ENCODE measurements around the gene STX1B.

DNA sequence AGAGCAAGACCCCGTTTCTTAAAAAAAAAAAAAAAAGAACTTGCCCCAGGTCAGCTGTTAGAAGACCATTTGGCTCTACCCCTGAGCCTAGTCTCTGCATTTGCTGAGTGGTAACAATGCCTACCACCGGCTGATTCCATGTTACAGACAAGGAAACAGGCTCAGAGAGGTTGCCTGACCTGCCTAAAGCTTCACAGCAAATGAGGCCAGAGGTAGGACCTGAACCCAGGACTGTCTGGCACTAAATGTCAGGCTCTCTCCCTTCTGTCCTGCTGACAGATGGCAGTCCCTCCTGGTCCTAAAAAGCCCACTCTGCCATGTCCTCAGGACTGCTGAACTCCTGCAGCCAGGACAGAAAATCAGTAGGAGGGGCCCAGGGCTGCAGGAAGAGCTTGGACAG is 5.8 kb downstream of the STX1B start:
- TF ChIP-seq, protein P1, sequence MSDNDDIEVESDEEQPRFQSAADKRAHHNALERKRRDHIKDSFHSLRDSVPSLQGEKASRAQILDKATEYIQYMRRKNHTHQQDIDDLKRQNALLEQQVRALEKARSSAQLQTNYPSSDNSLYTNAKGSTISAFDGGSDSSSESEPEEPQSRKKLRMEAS (CRISPR knock-in tag; IDR thresholded peaks at IDR 0.05), result no peak
- TF ChIP-seq ZNF317 (CRISPR knock-in tag; IDR thresholded peaks at IDR 0.05; ENCODE audit: borderline replicate concordance, low read depth), result no peak
- TF ChIP-seq, protein P2, sequence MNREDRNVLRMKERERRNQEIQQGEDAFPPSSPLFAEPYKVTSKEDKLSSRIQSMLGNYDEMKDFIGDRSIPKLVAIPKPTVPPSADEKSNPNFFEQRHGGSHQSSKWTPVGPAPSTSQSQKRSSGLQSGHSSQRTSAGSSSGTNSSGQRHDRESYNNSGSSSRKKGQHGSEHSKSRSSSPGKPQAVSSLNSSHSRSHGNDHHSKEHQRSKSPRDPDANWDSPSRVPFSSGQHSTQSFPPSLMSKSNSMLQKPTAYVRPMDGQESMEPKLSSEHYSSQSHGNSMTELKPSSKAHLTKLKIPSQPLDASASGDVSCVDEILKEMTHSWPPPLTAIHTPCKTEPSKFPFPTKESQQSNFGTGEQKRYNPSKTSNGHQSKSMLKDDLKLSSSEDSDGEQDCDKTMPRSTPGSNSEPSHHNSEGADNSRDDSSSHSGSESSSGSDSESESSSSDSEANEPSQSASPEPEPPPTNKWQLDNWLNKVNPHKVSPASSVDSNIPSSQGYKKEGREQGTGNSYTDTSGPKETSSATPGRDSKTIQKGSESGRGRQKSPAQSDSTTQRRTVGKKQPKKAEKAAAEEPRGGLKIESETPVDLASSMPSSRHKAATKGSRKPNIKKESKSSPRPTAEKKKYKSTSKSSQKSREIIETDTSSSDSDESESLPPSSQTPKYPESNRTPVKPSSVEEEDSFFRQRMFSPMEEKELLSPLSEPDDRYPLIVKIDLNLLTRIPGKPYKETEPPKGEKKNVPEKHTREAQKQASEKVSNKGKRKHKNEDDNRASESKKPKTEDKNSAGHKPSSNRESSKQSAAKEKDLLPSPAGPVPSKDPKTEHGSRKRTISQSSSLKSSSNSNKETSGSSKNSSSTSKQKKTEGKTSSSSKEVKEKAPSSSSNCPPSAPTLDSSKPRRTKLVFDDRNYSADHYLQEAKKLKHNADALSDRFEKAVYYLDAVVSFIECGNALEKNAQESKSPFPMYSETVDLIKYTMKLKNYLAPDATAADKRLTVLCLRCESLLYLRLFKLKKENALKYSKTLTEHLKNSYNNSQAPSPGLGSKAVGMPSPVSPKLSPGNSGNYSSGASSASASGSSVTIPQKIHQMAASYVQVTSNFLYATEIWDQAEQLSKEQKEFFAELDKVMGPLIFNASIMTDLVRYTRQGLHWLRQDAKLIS (CRISPR knock-in tag; IDR thresholded peaks at IDR 0.05; ENCODE audit: borderline replicate concordance), result no peak
- no peak for TF ChIP-seq TEAD4 (CRISPR knock-in tag; IDR thresholded peaks at IDR 0.05)
- no peak for TF ChIP-seq SMAD3 (CRISPR knock-in tag; IDR thresholded peaks at IDR 0.05; ENCODE audit: borderline replicate concordance)
- TF ChIP-seq, protein P3, sequence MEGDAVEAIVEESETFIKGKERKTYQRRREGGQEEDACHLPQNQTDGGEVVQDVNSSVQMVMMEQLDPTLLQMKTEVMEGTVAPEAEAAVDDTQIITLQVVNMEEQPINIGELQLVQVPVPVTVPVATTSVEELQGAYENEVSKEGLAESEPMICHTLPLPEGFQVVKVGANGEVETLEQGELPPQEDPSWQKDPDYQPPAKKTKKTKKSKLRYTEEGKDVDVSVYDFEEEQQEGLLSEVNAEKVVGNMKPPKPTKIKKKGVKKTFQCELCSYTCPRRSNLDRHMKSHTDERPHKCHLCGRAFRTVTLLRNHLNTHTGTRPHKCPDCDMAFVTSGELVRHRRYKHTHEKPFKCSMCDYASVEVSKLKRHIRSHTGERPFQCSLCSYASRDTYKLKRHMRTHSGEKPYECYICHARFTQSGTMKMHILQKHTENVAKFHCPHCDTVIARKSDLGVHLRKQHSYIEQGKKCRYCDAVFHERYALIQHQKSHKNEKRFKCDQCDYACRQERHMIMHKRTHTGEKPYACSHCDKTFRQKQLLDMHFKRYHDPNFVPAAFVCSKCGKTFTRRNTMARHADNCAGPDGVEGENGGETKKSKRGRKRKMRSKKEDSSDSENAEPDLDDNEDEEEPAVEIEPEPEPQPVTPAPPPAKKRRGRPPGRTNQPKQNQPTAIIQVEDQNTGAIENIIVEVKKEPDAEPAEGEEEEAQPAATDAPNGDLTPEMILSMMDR (IDR thresholded peaks at IDR 0.05), result no peak
- TF ChIP-seq OVOL2 (CRISPR knock-in tag; IDR thresholded peaks at IDR 0.05; ENCODE audit: borderline replicate concordance), result no peak

Measured in WTC11 (cell line).